SKM-1 (cell line): ENCODE data around the gene STX1B.
A peak's percentile ranks its signal among the peaks of the same experiment; 100 is the strongest.

ENCODE experiments used
- DNase-seq: peaks from one replicate; lab custom pipeline; 2025; ENCODE audit not compliant: unreplicated experiment; lab: John Stamatoyannopoulos, UW

STX1B gene

GRCh38 chr16:30980434-30980833 is 30.0 kb downstream of the STX1B start:
- DNase-seq = no peak

GRCh38 chr16:30980023-30980371 is 30.4 kb downstream of the STX1B start:
- DNase-seq = no peak

GRCh38 chr16:30979170-30980022 is 31.0 kb downstream of the STX1B start:
- no peak for DNase-seq

DNA sequence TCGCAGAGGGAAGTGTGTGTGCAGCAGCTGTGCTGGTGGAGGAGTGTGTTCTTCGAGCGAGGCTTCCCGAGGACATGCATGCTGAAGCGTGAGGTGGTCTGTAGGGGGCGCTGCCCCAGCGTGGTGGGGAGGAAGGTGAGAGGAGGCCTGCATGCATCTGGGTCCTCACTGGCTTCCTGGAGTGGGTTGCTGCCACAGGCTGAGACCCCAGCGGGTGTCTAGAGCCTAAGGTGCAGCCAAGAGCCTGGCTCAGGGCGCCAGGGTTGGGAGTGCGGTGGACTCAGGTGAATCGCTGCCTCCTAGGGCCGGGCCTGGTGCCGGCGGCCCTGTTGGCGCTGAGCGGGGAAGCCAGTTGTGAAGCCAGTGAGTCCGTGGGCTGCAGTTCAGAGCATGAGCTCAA is 32.9 kb downstream of the STX1B start:
- DNase-seq = no peak

DNA sequence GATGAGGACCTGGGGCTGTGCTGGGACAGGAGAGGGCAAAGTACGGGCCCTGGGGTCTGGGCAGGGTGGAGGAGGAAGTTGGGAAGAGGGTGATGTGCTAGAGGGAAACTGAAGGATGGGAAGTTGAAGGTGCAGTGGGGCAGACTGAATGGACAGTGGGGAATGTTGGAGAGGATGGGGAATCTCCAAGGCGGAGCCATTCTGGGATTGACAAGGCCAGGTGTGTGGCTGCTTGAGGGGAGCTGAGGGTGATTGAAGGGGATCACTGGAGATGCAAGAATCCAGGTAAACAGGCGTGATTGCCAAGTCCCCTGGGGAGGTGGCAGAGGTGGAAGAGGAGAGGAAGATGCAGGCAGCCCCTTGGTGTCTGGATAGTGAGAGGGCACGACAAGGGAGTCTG is 34.0 kb downstream of the STX1B start:
- no peak for DNase-seq

DNA sequence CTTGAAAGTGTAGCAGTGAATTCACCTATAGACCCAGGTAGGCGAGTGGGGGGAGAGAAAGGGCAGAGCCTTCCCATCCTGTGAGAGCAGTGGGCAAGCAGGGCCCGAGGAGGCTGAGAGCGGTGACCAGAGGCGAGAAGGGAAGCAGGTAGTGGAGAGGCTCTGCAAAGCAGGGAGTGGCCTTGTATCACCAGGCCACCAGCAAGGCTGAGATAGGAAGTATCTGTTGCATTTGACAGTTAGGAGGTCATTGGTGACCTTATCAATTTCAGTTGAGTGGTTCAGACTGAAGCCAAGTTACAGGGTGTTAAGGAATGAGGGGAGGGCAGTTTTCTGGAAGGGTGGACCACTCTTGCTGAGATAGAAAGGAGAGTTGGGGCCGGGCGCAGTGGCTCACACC is 36.1 kb downstream of the STX1B start:
- DNase-seq = no peak

DNA sequence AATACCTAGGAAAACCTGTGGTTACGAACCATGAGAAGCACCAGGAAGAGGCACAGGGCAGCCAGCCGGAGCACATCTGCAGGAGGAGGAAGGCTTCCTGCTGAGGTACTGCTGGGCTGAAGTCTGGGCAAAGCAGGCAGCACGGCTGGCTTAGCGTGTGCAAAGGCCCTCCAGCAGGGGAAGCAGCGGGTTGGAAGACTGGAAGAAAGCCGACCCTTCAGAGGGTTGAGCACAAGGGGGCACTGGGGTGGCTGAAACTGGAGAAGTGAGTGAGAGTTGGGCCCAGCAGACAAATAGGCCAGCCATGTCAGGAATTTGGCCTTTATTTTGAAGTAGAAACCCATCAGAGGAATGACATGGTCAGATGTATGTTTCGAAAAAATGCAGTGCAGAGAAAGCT is 37.6 kb downstream of the STX1B start:
- no peak for DNase-seq

GRCh38 chr16:30971298-30971697 is 39.1 kb downstream of the STX1B start:
- DNase-seq = no peak

GRCh38 chr16:30969246-30969842 is 41.1 kb downstream of the STX1B start:
- DNase-seq = no peak

- no peak for DNase-seq
Measured at GRCh38 chr16:30967795-30968194, 42.6 kb downstream of the STX1B start.

GRCh38 chr16:30966033-30966619 is 44.3 kb downstream of the STX1B start:
- DNase-seq = no peak

- DNase-seq = no peak
Measured at GRCh38 chr16:30965436-30965835, 45.0 kb downstream of the STX1B start.

- DNase-seq = no peak
Measured at GRCh38 chr16:30964574-30965226, 45.7 kb downstream of the STX1B start.

GRCh38 chr16:30963925-30964511 is 46.4 kb downstream of the STX1B start:
- no peak for DNase-seq

GRCh38 chr16:30961384-30961783 is 49.1 kb downstream of the STX1B start:
- DNase-seq = no peak

DNA sequence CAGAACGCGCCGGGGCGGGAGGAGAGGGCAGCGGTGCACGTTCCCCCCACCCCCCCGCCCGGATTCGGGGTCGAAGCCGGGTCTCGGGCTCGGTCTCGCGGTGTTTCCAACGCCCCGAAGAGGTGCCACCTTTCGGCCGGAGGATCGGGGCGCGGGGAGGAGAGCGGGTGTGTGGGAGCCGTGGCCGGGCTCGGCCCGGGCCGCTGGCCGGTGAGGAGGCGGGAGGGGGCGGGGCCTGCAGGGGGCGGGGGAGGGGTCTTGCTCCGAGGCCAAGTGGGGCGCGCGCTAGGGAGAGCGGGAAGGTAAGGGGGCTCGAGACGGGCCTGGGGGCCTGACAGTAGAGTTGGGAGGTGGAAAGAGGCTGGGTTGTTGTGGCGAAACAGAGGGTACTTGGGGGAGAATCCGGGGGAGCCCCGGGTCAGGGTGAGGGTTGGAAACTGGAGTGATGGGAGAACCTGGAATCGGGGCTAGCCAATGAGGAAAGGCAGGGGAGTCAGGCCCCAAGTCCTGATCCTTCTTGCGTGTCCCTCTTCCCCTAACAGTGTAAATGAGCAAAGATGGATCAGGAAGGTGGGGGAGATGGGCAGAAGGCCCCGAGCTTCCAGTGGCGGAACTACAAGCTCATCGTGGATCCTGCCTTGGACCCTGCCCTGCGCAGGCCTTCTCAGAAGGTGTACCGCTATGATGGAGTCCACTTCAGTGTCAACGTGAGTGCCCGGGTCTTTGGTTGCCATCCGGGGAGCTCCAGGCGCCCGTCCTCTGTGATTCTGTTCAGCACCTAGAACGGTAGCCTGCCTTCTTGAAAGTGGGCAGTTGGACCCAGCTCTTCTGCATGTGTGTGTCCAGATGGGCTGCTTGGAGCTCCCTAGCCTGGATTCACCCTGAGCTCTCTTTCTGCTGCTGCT is 52.0 kb downstream of the STX1B start:
- no peak for DNase-seq

DNA sequence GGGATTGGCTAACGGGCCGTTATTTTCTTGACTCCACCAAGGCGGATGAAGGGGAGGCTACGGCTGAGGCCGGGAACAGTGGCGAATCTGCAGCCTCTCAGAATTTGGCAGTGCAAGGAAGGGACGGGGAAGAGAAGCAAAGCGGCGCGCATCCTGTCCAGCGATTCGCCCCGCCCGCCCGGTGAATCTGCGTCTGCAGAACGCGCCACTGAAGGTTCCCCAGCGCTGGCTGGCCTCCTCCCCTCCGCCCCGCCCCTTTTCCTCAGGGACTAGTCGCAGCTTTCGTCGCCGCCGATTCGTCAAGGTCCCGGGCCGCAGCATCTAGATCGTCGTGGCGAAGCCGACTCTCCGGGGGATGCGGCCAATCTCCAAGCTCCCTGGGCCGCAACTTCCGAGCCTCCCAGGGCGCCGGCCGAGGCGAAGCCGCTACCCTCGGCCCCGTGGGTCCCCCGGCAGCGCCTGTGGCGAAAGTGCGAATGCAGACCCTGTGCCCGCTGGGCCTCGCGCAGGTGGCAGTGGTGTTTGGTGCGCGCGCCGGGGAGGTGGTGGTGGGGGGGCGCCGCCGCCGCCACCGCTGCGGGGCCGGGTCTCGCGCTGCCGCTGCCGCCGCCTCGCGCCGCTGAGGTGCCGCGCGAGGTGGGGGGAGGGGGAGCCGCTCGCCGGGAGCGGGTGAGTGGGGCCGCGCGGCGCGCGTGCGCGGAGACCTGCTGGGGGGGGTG is 52.8 kb downstream of the STX1B start, which contains the start of gene SETD1A:
TSS of gene SETD1A (plus strand) at position 299 of the 719 bp plus-strand sequence. CDS start 978 bp downstream, outside the sequence.
- DNase-seq = peak; percentile 83

GRCh38 chr16:30956601-30957455 is 53.6 kb downstream of the STX1B start:
- DNase-seq = peak; percentile 34

DNA sequence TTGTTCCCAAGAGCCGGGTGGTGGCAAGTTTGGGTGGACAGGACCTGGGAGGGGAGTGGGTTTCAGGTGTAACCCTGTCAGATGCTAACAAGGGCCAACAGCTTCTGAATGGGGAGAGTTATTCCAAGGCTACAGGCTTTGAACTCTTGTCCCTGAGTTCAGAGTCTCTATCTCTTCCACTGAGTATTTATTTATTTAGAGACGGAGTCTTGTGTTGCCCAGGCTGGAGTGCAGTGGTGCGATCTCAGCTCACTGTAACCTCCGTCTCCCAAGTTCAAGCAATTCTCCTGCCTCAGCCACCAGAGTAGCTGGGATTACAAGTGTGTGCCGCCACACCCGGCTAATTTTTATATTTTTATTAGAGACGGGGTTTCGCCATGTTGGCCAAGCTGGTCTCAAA is 55.4 kb downstream of the STX1B start:
- DNase-seq = no peak
